Vagina (tissue), 2 donors: ENCODE results near the gene BCR.

Experiments
- POLR2A ChIP-seq, 2 donors: fragments of 450-650 bp; IDR thresholded peaks; one replicate each; pipeline ENCODE4 v1.6.1; 2017; ENCODE audit warnings: antibody characterized with exemption in 2 of 2, mild to moderate bottlenecking in 2 of 2, moderate library complexity in 2 of 2
- POLR2AphosphoS5 ChIP-seq, 2 donors: sonication (generic); formaldehyde crosslinking; IDR thresholded peaks; one replicate each; pipeline ENCODE4 v1.9.0; 2017; ENCODE audit warnings: antibody characterized with exemption in 2 of 2, mild to moderate bottlenecking in 2 of 2, low read depth in 1 of 2; ENCODE audit not compliant: insufficient read depth in 1 of 2
- TF ChIP-seq, protein P1 (sequence below), 3 experiments: fragments of 450-650 bp in 2 of 3; fragments of 200-600 bp in 1 of 3; sonication (generic) in 1 of 3; IDR thresholded peaks; one replicate each; pipeline ENCODE4 v1.5.1; 2017 to 2019; ENCODE audit warnings: antibody characterized with exemption in 3 of 3, mild to moderate bottlenecking in 2 of 3, moderate library complexity in 2 of 3

DNA sequence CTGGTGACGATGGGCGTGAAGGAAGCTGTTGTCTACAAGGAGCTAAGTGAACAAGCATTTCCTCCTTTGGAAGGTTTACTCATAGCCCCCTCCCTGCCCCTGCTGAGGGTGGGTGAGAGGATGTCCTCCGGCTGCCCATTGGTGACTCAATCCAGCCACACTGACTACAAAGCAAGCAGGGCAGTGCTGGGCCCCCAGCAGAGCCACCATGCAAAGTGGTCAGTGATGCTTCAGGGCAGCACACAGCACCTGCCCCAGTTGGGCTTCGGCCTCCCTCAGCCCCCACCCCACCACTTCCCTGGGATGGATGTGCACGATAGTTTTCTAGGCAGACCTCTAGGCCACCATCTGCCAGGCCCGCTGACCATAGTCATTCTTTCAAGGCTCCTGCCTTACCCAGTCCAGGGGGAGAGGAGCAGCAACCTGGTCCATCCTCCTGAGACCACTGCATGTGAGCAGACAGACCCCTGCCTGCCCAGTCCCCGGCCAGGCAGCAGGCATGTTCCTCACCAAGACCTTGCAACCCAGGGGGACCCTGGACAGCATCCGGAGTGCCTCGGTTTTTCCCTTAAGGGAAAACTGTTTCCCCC lies 125.1 kb downstream of the BCR start:
- TF ChIP-seq, protein P1, sequence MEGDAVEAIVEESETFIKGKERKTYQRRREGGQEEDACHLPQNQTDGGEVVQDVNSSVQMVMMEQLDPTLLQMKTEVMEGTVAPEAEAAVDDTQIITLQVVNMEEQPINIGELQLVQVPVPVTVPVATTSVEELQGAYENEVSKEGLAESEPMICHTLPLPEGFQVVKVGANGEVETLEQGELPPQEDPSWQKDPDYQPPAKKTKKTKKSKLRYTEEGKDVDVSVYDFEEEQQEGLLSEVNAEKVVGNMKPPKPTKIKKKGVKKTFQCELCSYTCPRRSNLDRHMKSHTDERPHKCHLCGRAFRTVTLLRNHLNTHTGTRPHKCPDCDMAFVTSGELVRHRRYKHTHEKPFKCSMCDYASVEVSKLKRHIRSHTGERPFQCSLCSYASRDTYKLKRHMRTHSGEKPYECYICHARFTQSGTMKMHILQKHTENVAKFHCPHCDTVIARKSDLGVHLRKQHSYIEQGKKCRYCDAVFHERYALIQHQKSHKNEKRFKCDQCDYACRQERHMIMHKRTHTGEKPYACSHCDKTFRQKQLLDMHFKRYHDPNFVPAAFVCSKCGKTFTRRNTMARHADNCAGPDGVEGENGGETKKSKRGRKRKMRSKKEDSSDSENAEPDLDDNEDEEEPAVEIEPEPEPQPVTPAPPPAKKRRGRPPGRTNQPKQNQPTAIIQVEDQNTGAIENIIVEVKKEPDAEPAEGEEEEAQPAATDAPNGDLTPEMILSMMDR (IDR thresholded peaks at IDR 0.05): no peak
- TF ChIP-seq POLR2A (IDR thresholded peaks at IDR 0.05) (no peak), POLR2AphosphoS5 (IDR thresholded peaks at IDR 0.05; ENCODE audit: insufficient read depth in 1 of 2, low read depth in 1 of 2) (no peak)
